ENCODE measurements around the gene MORF4L1.
"Not testable (repeated sequence)": the region's sequence is repeated elsewhere in the genome, so short reads cannot be mapped to it uniquely, and the experiment has no call there.

MORF4L1 gene

GRCh38 chr15:78847387-78847906 lies 25.2 kb upstream of the MORF4L1 start:
- not testable (repeated sequence) for H3K27ac Mint-ChIP-seq; H3K9me3 Mint-ChIP-seq; H3K27me3 Mint-ChIP-seq (ENCODE audit: low read depth); H3K4me1 Mint-ChIP-seq (ENCODE audit: low read depth); H3K4me3 Mint-ChIP-seq; H3K36me3 Mint-ChIP-seq (ENCODE audit: low read depth)

DNA sequence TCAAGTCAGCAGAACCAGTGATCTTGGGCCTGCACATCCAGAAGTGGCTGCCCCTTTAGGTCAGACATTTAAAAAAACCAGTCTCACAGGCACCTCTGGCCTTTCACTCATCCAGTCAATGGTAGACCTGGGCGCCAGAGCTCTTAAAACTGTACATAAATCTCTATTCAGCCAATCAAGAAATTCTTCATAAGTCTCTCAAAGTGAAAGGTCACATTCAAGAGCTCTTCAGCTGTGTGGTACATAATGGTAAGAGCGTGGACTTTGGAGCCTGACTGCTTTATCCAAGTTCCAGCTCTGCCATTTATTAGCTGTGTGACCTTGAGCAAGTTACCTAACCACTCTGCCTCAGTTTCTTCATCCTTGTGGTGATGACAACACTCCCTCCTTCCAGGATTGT lies 22.3 kb upstream of the MORF4L1 start:
- Mint-ChIP-seq H3K27me3 (ENCODE audit: low read depth) (peaks cover 6% of the 10 kb centered on the region), H3K4me1 (ENCODE audit: low read depth) (no peaks in the 10 kb centered on the region)

DNA sequence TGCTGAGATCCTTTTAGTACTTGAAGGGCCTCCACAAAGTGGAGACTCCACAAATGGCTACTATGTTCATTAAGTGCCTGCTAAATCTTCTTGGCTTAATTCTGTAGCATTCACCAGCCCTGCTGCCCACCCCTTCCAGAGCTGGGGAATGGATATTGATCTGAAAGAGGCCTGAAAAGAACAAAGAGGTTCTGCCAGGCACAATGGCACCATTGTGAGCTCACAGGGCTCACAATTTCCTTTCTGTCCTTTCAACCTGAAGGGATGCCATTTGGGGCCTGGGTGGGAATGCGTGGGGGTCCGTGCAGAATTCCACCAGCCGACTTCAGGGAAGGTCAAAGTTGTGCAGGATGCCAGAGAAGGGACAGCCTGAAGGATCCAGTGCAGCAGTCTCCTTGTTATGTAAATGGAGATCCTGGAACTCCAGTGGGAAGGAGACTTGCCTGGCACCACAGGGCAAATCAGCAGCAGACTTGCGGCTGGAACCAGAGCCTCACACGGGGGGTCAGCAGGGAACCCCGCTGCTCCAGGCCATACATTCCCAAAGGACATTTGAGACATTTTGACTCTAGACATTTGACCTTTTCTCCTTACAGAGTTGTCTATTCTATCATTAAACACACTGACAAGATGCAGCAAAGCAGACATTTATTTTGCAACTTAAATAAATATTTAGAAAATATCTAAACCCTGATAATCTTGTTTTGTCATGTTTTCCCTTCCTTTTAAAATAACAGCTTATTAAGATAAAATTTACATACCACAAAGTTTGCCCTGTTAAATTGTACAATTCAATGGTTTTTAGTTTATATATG lies 21.5 kb upstream of the MORF4L1 start:
- no peak overlapping the region for H3K4me3 Mint-ChIP-seq
- no peaks in the 10 kb centered on the region for H3K9me3 Mint-ChIP-seq
- no peaks in the 10 kb centered on the region for H3K36me3 Mint-ChIP-seq (ENCODE audit: low read depth)
- H3K27me3 Mint-ChIP-seq (ENCODE audit: low read depth): peaks cover 6% of the 10 kb centered on the region
- H3K4me1 Mint-ChIP-seq (ENCODE audit: low read depth): no peaks in the 10 kb centered on the region
- no peak overlapping the region for H3K27ac Mint-ChIP-seq

More for the DNA sequence above, 22.3 kb upstream of the MORF4L1 start:
- no peak overlapping the region for H3K4me3 Mint-ChIP-seq
- no peaks in the 10 kb centered on the region for H3K9me3 Mint-ChIP-seq
- no peaks in the 10 kb centered on the region for H3K36me3 Mint-ChIP-seq (ENCODE audit: low read depth)
- no peak overlapping the region for H3K27ac Mint-ChIP-seq

DNA sequence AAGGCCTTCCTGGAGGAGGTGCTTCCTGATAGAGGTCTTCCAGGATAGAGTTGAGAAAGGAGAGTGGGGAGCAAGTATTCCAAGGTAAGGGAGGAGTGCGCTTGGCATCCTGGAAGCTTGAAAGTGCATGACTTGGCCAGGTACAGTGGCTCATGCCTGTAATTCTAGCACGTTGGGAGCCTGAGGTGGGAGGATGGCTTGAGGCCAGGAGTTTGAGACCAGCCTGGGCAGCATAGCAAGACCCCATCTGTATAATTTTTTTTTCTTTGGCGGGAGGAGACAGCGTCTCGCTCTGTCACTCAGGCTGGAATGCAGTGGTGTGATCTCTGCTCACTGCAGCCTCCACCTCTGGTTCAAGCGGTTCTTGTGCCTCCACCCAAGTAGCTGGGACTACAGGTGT lies 19.2 kb upstream of the MORF4L1 start:
- H3K4me3 Mint-ChIP-seq: no peak overlapping the region

DNA sequence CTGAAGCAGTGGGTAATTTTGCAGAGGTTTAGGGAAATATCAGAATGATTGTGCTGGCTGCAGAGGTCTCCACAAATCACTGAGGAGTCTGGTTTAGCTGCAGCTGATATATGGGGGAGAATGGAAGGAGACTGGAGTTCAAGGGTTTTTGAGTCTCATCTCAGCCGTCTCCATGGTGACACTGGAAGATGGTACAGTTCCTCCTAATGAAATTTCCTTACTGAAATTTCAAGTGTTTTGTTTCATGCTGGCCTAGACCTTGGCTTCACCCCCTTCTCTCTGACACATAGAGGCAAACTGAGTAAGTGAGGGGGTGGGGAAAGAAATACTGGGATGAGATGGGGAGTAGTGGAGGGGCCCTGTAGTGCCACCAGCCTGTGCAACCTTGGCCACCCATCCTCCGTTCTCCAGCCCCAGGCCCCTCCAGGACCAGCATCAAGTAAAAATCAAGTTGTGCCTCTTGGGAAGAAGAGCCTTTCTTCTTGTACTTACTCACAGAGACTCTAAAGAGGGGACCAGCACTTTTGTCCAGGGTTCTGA lies 17.8 kb upstream of the MORF4L1 start:
- no peak overlapping the region for H3K4me3 Mint-ChIP-seq
- no peaks in the 10 kb centered on the region for H3K9me3 Mint-ChIP-seq
- no peak overlapping the region for H3K27ac Mint-ChIP-seq
- peaks cover 6% of the 10 kb centered on the region for H3K27me3 Mint-ChIP-seq (ENCODE audit: low read depth)
- H3K36me3 Mint-ChIP-seq (ENCODE audit: low read depth): no peaks in the 10 kb centered on the region
- H3K4me1 Mint-ChIP-seq (ENCODE audit: low read depth): peaks cover 2% of the 10 kb centered on the region

More for the DNA sequence above, 19.2 kb upstream of the MORF4L1 start:
- H3K36me3 Mint-ChIP-seq (ENCODE audit: low read depth): no peaks in the 10 kb centered on the region
- no peaks in the 10 kb centered on the region for H3K9me3 Mint-ChIP-seq
- H3K27me3 Mint-ChIP-seq (ENCODE audit: low read depth): peaks cover 6% of the 10 kb centered on the region
- no peaks in the 10 kb centered on the region for H3K4me1 Mint-ChIP-seq (ENCODE audit: low read depth)
- no peak overlapping the region for H3K27ac Mint-ChIP-seq

DNA sequence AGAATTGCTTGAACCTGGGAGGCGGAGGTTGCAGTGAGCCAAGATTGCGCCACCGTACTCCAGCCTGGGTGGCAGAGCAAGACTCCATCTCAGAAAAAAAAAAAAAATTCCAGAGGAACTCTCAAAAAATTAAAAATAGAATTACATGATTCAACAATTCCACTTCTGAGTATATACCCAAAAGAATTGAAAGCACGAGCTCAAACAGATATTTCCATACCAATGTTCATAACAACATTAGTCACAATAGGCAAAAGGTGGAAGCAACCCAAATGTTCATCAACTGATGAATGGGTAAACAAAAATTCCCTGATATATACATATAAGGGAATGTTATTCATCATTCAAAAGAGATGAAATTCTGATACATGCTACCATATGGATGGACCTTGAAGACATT lies 16.9 kb upstream of the MORF4L1 start:
- Mint-ChIP-seq H3K27me3 (ENCODE audit: low read depth) (peaks cover 10% of the 10 kb centered on the region), H3K4me1 (ENCODE audit: low read depth) (peaks cover 7% of the 10 kb centered on the region), H3K27ac (no peak overlapping the region), H3K36me3 (ENCODE audit: low read depth) (no peaks in the 10 kb centered on the region), H3K4me3 (no peak overlapping the region), H3K9me3 (no peaks in the 10 kb centered on the region)

DNA sequence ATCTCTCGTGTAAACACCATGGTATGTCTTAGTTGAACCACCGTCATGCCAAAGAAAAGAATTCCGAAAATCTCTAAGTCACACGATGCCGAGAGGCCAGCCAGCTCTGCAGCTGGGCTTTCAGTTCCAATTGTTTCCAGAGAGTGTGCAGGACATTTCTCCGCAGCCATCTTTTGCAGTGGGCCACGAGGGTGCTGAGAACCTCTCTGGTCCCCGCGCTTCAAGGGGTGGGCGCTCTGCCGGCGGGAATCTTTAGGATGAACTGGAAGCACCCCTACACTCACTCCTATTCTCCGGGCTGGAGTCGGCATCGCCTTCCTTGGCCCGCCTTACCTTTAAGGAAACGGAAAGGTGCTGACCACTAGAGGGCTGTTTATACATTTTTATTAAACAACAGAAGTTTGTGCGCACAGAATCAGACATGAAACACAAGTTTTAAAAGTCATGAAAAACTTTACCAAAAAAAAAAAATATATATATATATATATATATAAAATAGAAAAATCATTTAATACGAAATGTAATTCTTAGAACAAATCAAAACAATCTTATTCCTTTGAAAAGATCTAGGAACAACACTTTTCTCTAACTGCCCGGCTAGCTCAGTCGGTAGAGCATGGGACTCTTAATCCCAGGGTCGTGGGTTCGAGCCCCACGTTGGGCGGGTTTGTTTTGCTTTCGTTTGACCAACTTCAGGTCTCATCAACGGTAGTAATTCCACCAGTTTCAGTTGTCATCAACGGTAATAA lies 12.5 kb upstream of the MORF4L1 start:
- no peaks in the 10 kb centered on the region for H3K36me3 Mint-ChIP-seq (ENCODE audit: low read depth)
- H3K27ac Mint-ChIP-seq: peak overlapping the region; percentile 91
- H3K9me3 Mint-ChIP-seq: no peaks in the 10 kb centered on the region
- H3K4me1 Mint-ChIP-seq (ENCODE audit: low read depth): peaks cover 7% of the 10 kb centered on the region
- H3K27me3 Mint-ChIP-seq (ENCODE audit: low read depth): peaks cover 9% of the 10 kb centered on the region
- H3K4me3 Mint-ChIP-seq: peak overlapping the region; percentile 81

DNA sequence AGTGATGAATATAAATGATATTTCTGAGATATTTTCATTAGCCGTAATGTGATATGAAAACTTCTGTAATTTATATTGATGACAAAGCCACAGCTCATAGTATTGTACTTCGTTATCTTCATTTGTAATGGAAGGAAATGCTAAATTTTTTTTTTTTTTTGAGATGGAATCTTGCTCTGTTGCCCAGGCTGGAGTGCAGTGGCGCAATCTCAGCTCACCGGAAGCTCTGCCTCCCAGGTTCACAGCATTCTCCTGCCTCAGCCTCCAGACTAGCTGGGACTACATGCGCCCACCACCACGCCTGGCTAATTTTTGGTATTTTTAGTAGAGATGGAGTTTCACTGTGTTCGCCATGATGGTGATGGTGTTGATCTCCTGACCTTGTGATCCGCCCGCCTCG lies 7.1 kb upstream of the MORF4L1 start:
- H3K4me3 Mint-ChIP-seq; H3K36me3 Mint-ChIP-seq (ENCODE audit: low read depth); H3K4me1 Mint-ChIP-seq (ENCODE audit: low read depth); H3K27me3 Mint-ChIP-seq (ENCODE audit: low read depth); H3K27ac Mint-ChIP-seq; H3K9me3 Mint-ChIP-seq: not testable (repeated sequence)

DNA sequence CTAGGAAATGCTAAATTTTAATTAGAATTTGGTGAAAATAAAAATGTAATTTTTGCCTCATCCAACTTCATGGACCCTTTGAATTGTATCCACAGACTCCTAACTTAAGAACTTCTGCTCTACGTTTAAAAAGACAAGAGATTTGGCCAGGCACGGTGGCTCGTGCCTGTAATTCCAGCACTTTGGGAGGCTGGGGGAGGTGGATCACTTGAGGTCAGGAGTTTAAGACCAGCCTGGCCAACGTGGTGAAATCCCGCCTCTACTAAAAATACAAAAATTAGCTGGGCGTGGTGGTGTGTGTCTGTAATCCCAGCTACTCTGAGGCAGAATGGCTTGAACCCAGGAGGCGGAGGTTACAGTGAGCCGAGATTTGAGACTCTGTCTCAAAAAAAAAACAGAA lies 6.7 kb upstream of the MORF4L1 start:
- not testable (repeated sequence) for H3K9me3 Mint-ChIP-seq; H3K27ac Mint-ChIP-seq; H3K36me3 Mint-ChIP-seq (ENCODE audit: low read depth); H3K4me1 Mint-ChIP-seq (ENCODE audit: low read depth); H3K4me3 Mint-ChIP-seq; H3K27me3 Mint-ChIP-seq (ENCODE audit: low read depth)

DNA sequence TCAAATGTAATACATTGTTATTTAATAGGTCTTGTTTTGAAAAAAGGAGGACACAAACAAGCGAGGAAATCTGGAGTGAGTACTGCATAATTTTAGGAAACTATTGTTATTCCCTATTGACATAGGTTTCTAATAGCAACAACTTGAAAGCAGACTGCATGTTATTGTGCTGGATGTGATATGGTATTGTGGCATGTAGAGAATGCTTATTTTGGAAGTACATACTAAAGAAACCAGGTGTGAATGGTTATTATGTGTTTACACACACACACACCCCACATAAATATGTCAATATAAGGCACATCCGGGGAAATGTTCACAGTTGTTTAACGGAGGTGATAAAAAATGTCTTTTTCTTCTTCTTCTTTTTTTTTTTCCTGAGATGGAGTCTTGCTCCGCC lies 5.9 kb upstream of the MORF4L1 start:
- Mint-ChIP-seq H3K4me3 (no peak overlapping the region), H3K27ac (no peak overlapping the region)

GRCh38 chr15:78868366-78868765 lies 4.3 kb upstream of the MORF4L1 start:
- Mint-ChIP-seq H3K27me3 (ENCODE audit: low read depth) (peaks cover 5% of the 10 kb centered on the region), H3K4me1 (ENCODE audit: low read depth) (peaks cover 6% of the 10 kb centered on the region), H3K27ac (no peak overlapping the region), H3K9me3 (no peaks in the 10 kb centered on the region), H3K36me3 (ENCODE audit: low read depth) (peaks cover 4% of the 10 kb centered on the region), H3K4me3 (no peak overlapping the region)

More for the DNA sequence above, 5.9 kb upstream of the MORF4L1 start:
- Mint-ChIP-seq H3K27me3 (ENCODE audit: low read depth) (peaks cover 5% of the 10 kb centered on the region), H3K36me3 (ENCODE audit: low read depth) (no peaks in the 10 kb centered on the region), H3K9me3 (no peaks in the 10 kb centered on the region), H3K4me1 (ENCODE audit: low read depth) (peaks cover 2% of the 10 kb centered on the region)

GRCh38 chr15:78871483-78872127 lies 1.1 kb upstream of the MORF4L1 start:
- peak overlapping the region; percentile 75 for H3K4me3 Mint-ChIP-seq
- peaks cover 10% of the 10 kb centered on the region for H3K36me3 Mint-ChIP-seq (ENCODE audit: low read depth)
- H3K27ac Mint-ChIP-seq; H3K9me3 Mint-ChIP-seq; H3K27me3 Mint-ChIP-seq (ENCODE audit: low read depth): not testable (repeated sequence)
- peaks cover 19% of the 10 kb centered on the region for H3K4me1 Mint-ChIP-seq (ENCODE audit: low read depth)

DNA sequence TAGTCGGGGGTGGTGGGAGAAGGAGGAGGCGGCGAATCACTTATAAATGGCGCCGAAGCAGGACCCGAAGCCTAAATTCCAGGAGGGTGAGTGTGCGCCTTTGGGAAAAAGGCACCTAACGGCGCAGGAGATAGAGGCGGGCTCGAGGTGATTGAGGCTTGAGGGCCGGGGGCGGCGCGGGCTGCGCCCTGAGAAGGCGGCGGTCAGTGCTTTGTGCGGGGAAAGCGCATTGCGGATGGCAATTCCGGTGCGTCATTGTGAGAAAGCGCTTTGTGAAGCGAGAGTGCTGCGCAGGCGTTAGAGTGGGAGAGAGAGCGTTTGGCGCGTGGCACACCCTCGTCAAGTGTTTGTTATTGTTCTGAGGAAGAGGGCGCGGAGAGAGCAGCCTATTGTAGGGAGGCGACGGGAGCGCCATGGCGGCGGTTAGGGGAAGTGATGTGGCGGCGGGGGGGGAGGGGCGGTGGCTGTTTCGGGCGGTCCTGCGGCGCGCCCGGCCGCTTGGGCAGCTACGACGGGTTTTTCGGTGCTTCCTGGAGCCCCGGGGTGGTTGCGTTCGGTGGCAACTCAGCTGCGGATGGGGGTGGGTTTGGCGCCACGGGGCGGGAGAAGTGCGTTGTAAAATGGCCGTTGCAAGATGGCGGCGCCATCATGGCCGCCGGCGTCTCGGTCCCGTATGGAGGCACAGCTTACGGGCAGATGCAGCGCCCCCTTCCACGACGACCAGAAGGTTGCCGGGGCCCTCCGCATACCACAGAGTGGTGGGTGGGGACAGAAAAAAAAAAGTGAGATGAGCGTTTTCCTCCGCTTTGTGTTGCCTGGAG lies 492 bp downstream of the MORF4L1 start:
- Mint-ChIP-seq H3K4me1 (ENCODE audit: low read depth) (peaks cover 29% of the 10 kb centered on the region), H3K36me3 (ENCODE audit: low read depth) (peaks cover 14% of the 10 kb centered on the region), H3K4me3 (peak overlapping the region; percentile 99), H3K9me3 (no peaks in the 10 kb centered on the region), H3K27me3 (ENCODE audit: low read depth) (no peaks in the 10 kb centered on the region), H3K27ac (peak overlapping the region; percentile 100)

Measured in T-helper 1 cell treated with Interleukin-12 subunit alpha and Interleukin-12 subunit beta and Interleukin-4 antibody, amounts not matched to agents 30 μg/mL and 1 μg/mL, for 36 hours (primary cell).